A549 (cell line): ENCODE data around the gene ADNP2. TPM values are rescaled to one million over a fixed set of nuclear protein-coding genes. Genes with fewer than 3 reads are reported as not detected.

Experiments
- ATAC-seq, 2 experiments: fragments of 200-7000 bp in 1 of 2; fragments of >200 bp in 1 of 2; cut with Nextera tagmentation in 1 of 2; cut with Tn5 transposase in 1 of 2; 3 replicates each; pipeline versions ENCODE4 v1.8.0 to v1.9.1; 2018 to 2020; ENCODE audit warnings: mild to moderate bottlenecking in 1 of 2, moderate library complexity in 1 of 2
- CTCF ChIA-PET: fragments of 300-600 bp; sonication (Branson Sonifier 250); formaldehyde crosslinking; extraction: SDS; loops from one replicate; lab custom pipeline; 2021; ENCODE audit warnings: antibody characterized with exemption, inconsistent platforms; lab: Yijun Ruan, JAX
- POLR2A ChIA-PET: fragments of 350-600 bp; formaldehyde crosslinking; extraction: SDS; loops from one replicate; lab custom pipeline; 2021; ENCODE audit warnings: antibody characterized with exemption, inconsistent platforms; lab: Yijun Ruan, JAX
- DNase-seq, 2 experiments: peaks; one replicate each; pipeline versions ENCODE4 v3.0.0 to v3.0.0-alpha.2; 2011 to 2016; ENCODE audit warnings: low read depth in 1 of 2, low spot score in 1 of 2
- FAIRE-seq: peaks from 2 replicates; lab custom pipeline; 2011; peaks lifted over from hg19 to GRCh38; lab: Jason Lieb, UNC
- H3K27ac ChIP-seq, 2 experiments: fragments of >200 bp; sonication (Bioruptor Twin); formaldehyde crosslinking; 3 replicates each; pipeline ENCODE4 v1.5.1; 2016 to 2017
- H3K4me1 ChIP-seq: fragments of >200 bp; sonication (Bioruptor Twin); formaldehyde crosslinking; 3 replicates; pipeline ENCODE4 v1.6.1; 2016
- H3K4me2 ChIP-seq: fragments of >200 bp; sonication (Bioruptor Twin); formaldehyde crosslinking; 3 replicates; pipeline ENCODE4 v1.6.1; 2016
- H3K4me3 ChIP-seq: fragments of >200 bp; sonication (Bioruptor Twin); formaldehyde crosslinking; 3 replicates; pipeline ENCODE4 v1.5.1; 2016
- H3K9me3 ChIP-seq: fragments of >200 bp; sonication (Bioruptor Twin); formaldehyde crosslinking; 3 replicates; pipeline ENCODE4 v1.6.1; 2016
- CBX8 ChIP-seq: fragments of 200-600 bp; sonication (generic); IDR thresholded peaks from 2 replicates; pipeline ENCODE4 v1.6.1; 2016
- CEBPB ChIP-seq, 2 experiments: fragments of >200 bp in 1 of 2; sonication (Bioruptor Twin) in 1 of 2; formaldehyde crosslinking in 1 of 2; IDR thresholded peaks; 2 replicates each; pipeline ENCODE4 v1.6.1; 2012 to 2016
- CHD4 ChIP-seq: fragments of 200-600 bp; sonication (generic); IDR thresholded peaks from 2 replicates; pipeline ENCODE4 v1.6.1; 2016; ENCODE audit warnings: antibody characterized with exemption, mild to moderate bottlenecking, borderline replicate concordance
- EP300 ChIP-seq, 2 experiments: fragments of >200 bp; sonication (Bioruptor Twin); formaldehyde crosslinking; IDR thresholded peaks; 2 replicates in 1 of 2; 3 replicates in 1 of 2; pipeline ENCODE4 v1.6.1; 2016 to 2017
- ESRRA ChIP-seq: fragments of 150-350 bp; IDR thresholded peaks from 2 replicates; pipeline ENCODE4 v1.6.1; 2014; ENCODE audit warnings: mild to moderate bottlenecking, low read length, borderline replicate concordance
- FOXS1 ChIP-seq: fragments of 250-450 bp; sonication (Bioruptor Pico); IDR thresholded peaks from 2 replicates; pipeline ENCODE4 v1.5.0; 2020; ENCODE audit warnings: mild to moderate bottlenecking, moderate library complexity
- GATA3 ChIP-seq: IDR thresholded peaks from 2 replicates; pipeline ENCODE4 v1.6.1; 2012; ENCODE audit warnings: borderline replicate concordance
- HEYL ChIP-seq: fragments of 250-450 bp; sonication (Bioruptor Pico); IDR thresholded peaks from 2 replicates; pipeline ENCODE4 v1.8.0; 2021; ENCODE audit warnings: mild to moderate bottlenecking, moderate library complexity
- HOXB13 ChIP-seq: fragments of 250-450 bp; sonication (Bioruptor Pico); IDR thresholded peaks from 2 replicates; pipeline ENCODE4 v1.5.0; 2020; ENCODE audit warnings: low read depth, mild to moderate bottlenecking, moderate library complexity
- MAFK ChIP-seq: fragments of 450-650 bp; IDR thresholded peaks from 2 replicates; pipeline ENCODE4 v1.6.1; 2014; ENCODE audit not compliant: partially characterized antibody
- NR3C1 ChIP-seq: fragments of >200 bp; sonication (Bioruptor Twin); formaldehyde crosslinking; IDR thresholded peaks from 3 replicates; pipeline ENCODE4 v1.6.1; 2017
- PHF8 ChIP-seq: fragments of 200-600 bp; sonication (generic); IDR thresholded peaks from 2 replicates; pipeline ENCODE4 v1.6.1; 2016; ENCODE audit warnings: low read depth, mild to moderate bottlenecking, antibody characterized with exemption, moderate library complexity, borderline replicate concordance
- POLR2A ChIP-seq: IDR thresholded peaks from 2 replicates; pipeline ENCODE4 v1.6.1; 2012; ENCODE audit warnings: mild to moderate bottlenecking, low read length
- RFX5 ChIP-seq: fragments of 450-650 bp; IDR thresholded peaks from 2 replicates; pipeline ENCODE4 v1.7.1; 2014; ENCODE audit warnings: antibody characterized with exemption, mild to moderate bottlenecking, moderate library complexity
- SREBF2 ChIP-seq: fragments of 450-650 bp; IDR thresholded peaks from 2 replicates; pipeline ENCODE4 v1.6.1; 2014; ENCODE audit warnings: mild to moderate bottlenecking, moderate library complexity
- TFCP2L1 ChIP-seq: fragments of 250-450 bp; sonication (Bioruptor Pico); IDR thresholded peaks from 2 replicates; pipeline ENCODE4 v1.5.0; 2021; ENCODE audit warnings: mild to moderate bottlenecking
- TP53 ChIP-seq: fragments of 250-450 bp; sonication (Bioruptor Pico); IDR thresholded peaks from 2 replicates; pipeline ENCODE4 v1.5.0; 2021; ENCODE audit warnings: mild to moderate bottlenecking, moderate library complexity
- ZC3H11A ChIP-seq: fragments of 450-650 bp; IDR thresholded peaks from 2 replicates; pipeline ENCODE4 v1.6.1; 2014; ENCODE audit warnings: antibody characterized with exemption, mild to moderate bottlenecking
- ZSCAN20 ChIP-seq: fragments of 250-450 bp; sonication (Bioruptor Pico); IDR thresholded peaks from 2 replicates; pipeline ENCODE4 v1.8.0; 2022; ENCODE audit warnings: mild to moderate bottlenecking, moderate library complexity
- WGBS: methylation state at CpG from one replicate; pipeline ENCODE4 v1.1.6; 2017; ENCODE audit errors: missing lambda C conversion rate; 5-methylcytosine and 5-hydroxymethylcytosine counted together
- polyA plus RNA-seq, 4 experiments: library from polyadenylated mRNA; depleted of rRNA in 3 of 4; stranded (reverse); fragments of >200 nt; fragmentation: RNase III in 1 of 4; extraction: RNeasy Plus Mini Kit Qiagen cat#74134 plus additional on column Dnase treatment in 1 of 4; gene quantifications; 2 replicates in 3 of 4; 3 replicates in 1 of 4; pipeline ENCODE4 v1.2.3, GENCODE V29; 2011 to 2017
- TF ChIP-seq, protein P1 (sequence below): fragments of 250-450 bp; sonication (Bioruptor Pico); IDR thresholded peaks from 2 replicates; pipeline ENCODE4 v1.5.0; 2020; ENCODE audit warnings: low read depth, mild to moderate bottlenecking, moderate library complexity
- TF ChIP-seq, protein P2 (sequence below): IDR thresholded peaks from 2 replicates; pipeline ENCODE4 v1.6.1; 2012
- TF ChIP-seq, protein P3 (sequence below): IDR thresholded peaks from 2 replicates; pipeline ENCODE4 v1.6.1; 2012; ENCODE audit warnings: low read depth, borderline replicate concordance
- TF ChIP-seq, protein P4 (sequence below): fragments of 150-350 bp; IDR thresholded peaks from 2 replicates; pipeline ENCODE4 v1.6.1; 2014; ENCODE audit warnings: low read depth, mild to moderate bottlenecking, low read length
- TF ChIP-seq, protein P5 (sequence below): fragments of 250-450 bp; sonication (Bioruptor Pico); IDR thresholded peaks from 2 replicates; pipeline ENCODE4 v1.5.0; 2021; ENCODE audit warnings: mild to moderate bottlenecking, moderate library complexity, borderline replicate concordance
- TF ChIP-seq, protein P6 (sequence below): fragments of 200-600 bp; sonication (generic); IDR thresholded peaks from 2 replicates; pipeline ENCODE4 v1.6.1; 2016; ENCODE audit warnings: antibody characterized with exemption, mild to moderate bottlenecking, moderate library complexity

ADNP2 gene
- polyA plus RNA-seq, 2 of the 4 experiments (the other 2 are of a cell fraction), result 9.8 to 9.9 TPM

DNA sequence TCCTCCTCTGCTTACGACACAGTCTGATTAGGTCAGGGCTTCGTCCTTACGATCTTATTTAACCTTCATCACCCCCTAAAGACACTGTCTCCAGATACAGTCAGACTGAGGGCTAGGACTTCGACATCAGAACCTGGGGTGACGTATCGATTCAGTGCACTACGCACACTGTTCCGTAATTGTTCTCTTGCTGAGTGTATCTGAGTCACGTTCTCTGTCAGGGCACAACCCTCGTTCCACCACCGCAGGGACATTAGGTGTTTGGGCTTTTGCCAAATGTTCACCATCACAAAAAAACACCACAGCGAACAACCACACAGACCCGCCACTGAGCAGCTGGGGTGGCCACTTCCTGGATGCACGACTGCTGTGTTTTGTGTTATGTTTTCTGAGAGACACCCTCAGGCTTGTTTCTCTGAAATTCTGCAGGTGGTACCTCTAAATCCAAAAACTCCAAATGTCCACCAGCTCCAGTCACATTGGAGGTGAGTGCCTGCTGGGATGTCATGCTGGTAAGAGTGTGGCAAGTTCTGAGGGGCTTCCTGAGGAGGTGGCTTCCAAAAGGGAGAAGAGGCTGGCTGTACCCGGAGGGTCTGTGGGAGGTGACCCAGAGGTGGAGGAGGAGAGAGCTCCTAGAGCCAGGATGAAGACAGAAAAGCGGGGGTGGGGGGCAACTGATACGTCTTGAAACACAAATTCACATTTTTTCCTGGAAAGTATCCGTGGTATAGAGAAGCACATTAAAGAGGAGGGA, 66.6 kb downstream of the ADNP2 start:
- no peak for ATAC-seq
- Histone ChIP-seq H3K9me3 (no peaks in the 10 kb centered on the region), H3K4me3 (no peak overlapping the region), H3K4me2 (no peak overlapping the region), H3K27ac (no peak overlapping the region), H3K4me1 (no peaks in the 10 kb centered on the region)
- CTCF ChIA-PET, result interaction anchor here (0.8 to 1.0 kb wide), 2 partner anchors 20 to 25 kb away, joined by 3 read pairs; no protein-coding TSS in a partner anchor
- TF ChIP-seq ESRRA (no peak), FOXS1 (CRISPR knock-in tag) (no peak), GATA3 (no peak), EP300 (IDR thresholded peaks at IDR 0.05) (no peak), HOXB13 (no peak), CHD4 (no peak), POLR2A (no peak), HEYL (CRISPR knock-in tag) (no peak), ZC3H11A (no peak), PHF8 (no peak), ZSCAN20 (no peak), TP53 (CRISPR knock-in tag) (no peak), RFX5 (no peak), NR3C1 (no peak), CEBPB (IDR thresholded peaks at IDR 0.05) (no peak), MAFK (no peak), CBX8 (no peak), TFCP2L1 (CRISPR knock-in tag) (no peak)
- TF ChIP-seq, protein P1, sequence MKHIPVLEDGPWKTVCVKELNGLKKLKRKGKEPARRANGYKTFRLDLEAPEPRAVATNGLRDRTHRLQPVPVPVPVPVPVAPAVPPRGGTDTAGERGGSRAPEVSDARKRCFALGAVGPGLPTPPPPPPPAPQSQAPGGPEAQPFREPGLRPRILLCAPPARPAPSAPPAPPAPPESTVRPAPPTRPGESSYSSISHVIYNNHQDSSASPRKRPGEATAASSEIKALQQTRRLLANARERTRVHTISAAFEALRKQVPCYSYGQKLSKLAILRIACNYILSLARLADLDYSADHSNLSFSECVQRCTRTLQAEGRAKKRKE (CRISPR knock-in tag), result no peak
- TF ChIP-seq, protein P2, sequence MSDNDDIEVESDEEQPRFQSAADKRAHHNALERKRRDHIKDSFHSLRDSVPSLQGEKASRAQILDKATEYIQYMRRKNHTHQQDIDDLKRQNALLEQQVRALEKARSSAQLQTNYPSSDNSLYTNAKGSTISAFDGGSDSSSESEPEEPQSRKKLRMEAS, result no peak
- POLR2A ChIA-PET, result no interaction called here
- no peak for DNase-seq
- 73% methylated on average over 17 of the region's 18 CpGs for WGBS
- no peak for FAIRE-seq

DNA sequence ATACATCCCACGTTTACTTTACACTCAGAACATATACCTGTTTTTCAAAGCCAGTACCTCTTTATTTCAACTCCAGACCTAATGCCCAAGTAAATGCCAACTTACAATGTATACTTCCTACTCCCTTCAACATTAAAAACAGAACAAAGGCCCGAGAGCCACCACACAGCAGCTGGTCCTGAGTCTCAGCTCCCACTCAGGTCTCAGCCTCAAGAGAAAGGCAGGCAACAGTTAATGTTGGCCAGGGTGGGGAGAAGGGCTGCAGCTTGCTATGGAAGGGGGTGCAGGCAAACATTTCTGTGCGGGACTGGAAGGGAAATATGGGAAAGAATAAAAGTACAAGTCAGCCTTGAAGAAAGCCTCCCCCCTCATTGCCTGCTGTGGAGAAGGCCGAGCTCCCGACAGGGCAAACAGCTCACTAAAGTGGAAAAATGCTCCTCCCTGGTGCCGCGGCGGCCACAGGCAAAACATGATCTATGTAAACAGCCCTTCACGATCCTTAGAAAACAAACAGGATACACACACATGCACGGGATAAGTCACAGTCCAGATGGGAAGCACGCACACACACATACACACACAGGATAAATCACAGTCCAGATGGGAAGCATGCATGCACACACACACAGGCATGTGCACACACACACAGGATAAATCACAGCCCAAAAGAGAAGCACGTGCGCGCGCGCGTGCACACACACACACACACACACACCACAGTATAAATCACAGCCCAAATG, 67.4 kb downstream of the ADNP2 start:
- FAIRE-seq, result no peak
- Histone ChIP-seq H3K4me2 (no peak overlapping the region), H3K4me1 (no peaks in the 10 kb centered on the region), H3K27ac (no peak overlapping the region), H3K9me3 (no peaks in the 10 kb centered on the region), H3K4me3 (no peak overlapping the region)
- WGBS, result 48% methylated on average over 17 of the region's 17 CpGs
- ATAC-seq, result no peak
- ChIA-PET CTCF (interaction anchor here (0.8 to 1.0 kb wide), 2 partner anchors 21 to 24 kb away, joined by 3 read pairs; no protein-coding TSS in a partner anchor), POLR2A (no interaction called here)
- no peak for DNase-seq
- TF ChIP-seq, protein P3, sequence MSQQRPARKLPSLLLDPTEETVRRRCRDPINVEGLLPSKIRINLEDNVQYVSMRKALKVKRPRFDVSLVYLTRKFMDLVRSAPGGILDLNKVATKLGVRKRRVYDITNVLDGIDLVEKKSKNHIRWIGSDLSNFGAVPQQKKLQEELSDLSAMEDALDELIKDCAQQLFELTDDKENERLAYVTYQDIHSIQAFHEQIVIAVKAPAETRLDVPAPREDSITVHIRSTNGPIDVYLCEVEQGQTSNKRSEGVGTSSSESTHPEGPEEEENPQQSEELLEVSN, result no peak
- no peak for TF ChIP-seq FOXS1 (CRISPR knock-in tag)
- TF ChIP-seq, protein P4, sequence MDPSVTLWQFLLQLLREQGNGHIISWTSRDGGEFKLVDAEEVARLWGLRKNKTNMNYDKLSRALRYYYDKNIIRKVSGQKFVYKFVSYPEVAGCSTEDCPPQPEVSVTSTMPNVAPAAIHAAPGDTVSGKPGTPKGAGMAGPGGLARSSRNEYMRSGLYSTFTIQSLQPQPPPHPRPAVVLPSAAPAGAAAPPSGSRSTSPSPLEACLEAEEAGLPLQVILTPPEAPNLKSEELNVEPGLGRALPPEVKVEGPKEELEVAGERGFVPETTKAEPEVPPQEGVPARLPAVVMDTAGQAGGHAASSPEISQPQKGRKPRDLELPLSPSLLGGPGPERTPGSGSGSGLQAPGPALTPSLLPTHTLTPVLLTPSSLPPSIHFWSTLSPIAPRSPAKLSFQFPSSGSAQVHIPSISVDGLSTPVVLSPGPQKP, result no peak
- TF ChIP-seq, protein P5, sequence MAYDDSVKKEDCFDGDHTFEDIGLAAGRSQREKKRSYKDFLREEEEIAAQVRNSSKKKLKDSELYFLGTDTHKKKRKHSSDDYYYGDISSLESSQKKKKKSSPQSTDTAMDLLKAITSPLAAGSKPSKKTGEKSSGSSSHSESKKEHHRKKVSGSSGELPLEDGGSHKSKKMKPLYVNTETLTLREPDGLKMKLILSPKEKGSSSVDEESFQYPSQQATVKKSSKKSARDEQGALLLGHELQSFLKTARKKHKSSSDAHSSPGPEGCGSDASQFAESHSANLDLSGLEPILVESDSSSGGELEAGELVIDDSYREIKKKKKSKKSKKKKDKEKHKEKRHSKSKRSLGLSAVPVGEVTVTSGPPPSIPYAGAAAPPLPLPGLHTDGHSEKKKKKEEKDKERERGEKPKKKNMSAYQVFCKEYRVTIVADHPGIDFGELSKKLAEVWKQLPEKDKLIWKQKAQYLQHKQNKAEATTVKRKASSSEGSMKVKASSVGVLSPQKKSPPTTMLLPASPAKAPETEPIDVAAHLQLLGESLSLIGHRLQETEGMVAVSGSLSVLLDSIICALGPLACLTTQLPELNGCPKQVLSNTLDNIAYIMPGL (CRISPR knock-in tag), result no peak
- TF ChIP-seq SREBF2, result no peak
- TF ChIP-seq ZSCAN20, result no peak
- TF ChIP-seq, protein P6, sequence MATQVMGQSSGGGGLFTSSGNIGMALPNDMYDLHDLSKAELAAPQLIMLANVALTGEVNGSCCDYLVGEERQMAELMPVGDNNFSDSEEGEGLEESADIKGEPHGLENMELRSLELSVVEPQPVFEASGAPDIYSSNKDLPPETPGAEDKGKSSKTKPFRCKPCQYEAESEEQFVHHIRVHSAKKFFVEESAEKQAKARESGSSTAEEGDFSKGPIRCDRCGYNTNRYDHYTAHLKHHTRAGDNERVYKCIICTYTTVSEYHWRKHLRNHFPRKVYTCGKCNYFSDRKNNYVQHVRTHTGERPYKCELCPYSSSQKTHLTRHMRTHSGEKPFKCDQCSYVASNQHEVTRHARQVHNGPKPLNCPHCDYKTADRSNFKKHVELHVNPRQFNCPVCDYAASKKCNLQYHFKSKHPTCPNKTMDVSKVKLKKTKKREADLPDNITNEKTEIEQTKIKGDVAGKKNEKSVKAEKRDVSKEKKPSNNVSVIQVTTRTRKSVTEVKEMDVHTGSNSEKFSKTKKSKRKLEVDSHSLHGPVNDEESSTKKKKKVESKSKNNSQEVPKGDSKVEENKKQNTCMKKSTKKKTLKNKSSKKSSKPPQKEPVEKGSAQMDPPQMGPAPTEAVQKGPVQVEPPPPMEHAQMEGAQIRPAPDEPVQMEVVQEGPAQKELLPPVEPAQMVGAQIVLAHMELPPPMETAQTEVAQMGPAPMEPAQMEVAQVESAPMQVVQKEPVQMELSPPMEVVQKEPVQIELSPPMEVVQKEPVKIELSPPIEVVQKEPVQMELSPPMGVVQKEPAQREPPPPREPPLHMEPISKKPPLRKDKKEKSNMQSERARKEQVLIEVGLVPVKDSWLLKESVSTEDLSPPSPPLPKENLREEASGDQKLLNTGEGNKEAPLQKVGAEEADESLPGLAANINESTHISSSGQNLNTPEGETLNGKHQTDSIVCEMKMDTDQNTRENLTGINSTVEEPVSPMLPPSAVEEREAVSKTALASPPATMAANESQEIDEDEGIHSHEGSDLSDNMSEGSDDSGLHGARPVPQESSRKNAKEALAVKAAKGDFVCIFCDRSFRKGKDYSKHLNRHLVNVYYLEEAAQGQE, result no peak
